Upper lobe of right lung (tissue), 1 donor: Measurements from ENCODE around the gene MICOS13. TPM values are rescaled to one million over a fixed set of nuclear protein-coding genes. Genes with fewer than 3 reads are reported as not detected.

Experiments used
- ATAC-seq: fragments of 200-7000 bp; cut with Tn5 transposase; one replicate; pipeline ENCODE4 v1.9.1; 2020; ENCODE audit warnings: mild to moderate bottlenecking, moderate library complexity
- DNase-seq: peaks from one replicate; pipeline ENCODE4 v3.0.0-alpha.2; 2020
- H3K27ac ChIP-seq: fragments of 200-600 bp; one replicate; pipeline ENCODE4 v1.8.0; 2022
- H3K27me3 ChIP-seq: fragments of 200-600 bp; one replicate; pipeline ENCODE4 v1.8.0; 2022; ENCODE audit warnings: mild to moderate bottlenecking
- H3K36me3 ChIP-seq: fragments of 200-600 bp; one replicate; pipeline ENCODE4 v1.8.0; 2022
- H3K4me1 ChIP-seq: fragments of 200-600 bp; one replicate; pipeline ENCODE4 v1.8.0; 2022
- H3K4me3 ChIP-seq: fragments of 200-600 bp; one replicate; pipeline ENCODE4 v1.8.0; 2022; ENCODE audit warnings: mild to moderate bottlenecking
- H3K9me3 ChIP-seq: fragments of 200-600 bp; one replicate; pipeline ENCODE4 v1.8.0; 2022
- CTCF ChIP-seq: fragments of 200-600 bp; IDR thresholded peaks from one replicate; pipeline ENCODE4 v1.8.0; 2022; ENCODE audit warnings: antibody characterized with exemption
- intact Hi-C: fragments of 100-400 bp; cut with DNase I; formaldehyde crosslinking; loops from one replicate; pipeline ENCODE4 v1.11.0; 2022
- total RNA-seq: library from RNA; stranded (reverse); fragmentation: NEBNext Ultra II Directional; extraction: Animal tissue kit (Norgen Biotek cat#: 25700); gene quantifications from one replicate; pipeline ENCODE4 v1.2.1, GENCODE V29; 2021
- donor health status: DM: no; HTN: yes; CAD: no; lungs with severe emphysema.

The MICOS13 gene
- total RNA-seq, 1 donor from 2014 or later, result 48.3 TPM

- no peaks in the 10 kb centered on the region for H3K4me1 ChIP-seq
- no peaks in the 10 kb centered on the region for H3K9me3 ChIP-seq
- intact Hi-C loops, result no loop called here
- ATAC-seq (no peak), DNase-seq (no peak)
- H3K4me3 ChIP-seq, result no peak overlapping the region
- no peak overlapping the region for H3K27ac ChIP-seq
- H3K27me3 ChIP-seq, result no peaks in the 10 kb centered on the region
- no peak for TF ChIP-seq CTCF
- peaks cover 45% of the 10 kb centered on the region for H3K36me3 ChIP-seq
These were observed 8.7 kb downstream of the MICOS13 start for GRCh38 chr19:5671600-5671999.

- intact Hi-C loops, result no loop called here
- H3K27me3 ChIP-seq, result no peaks in the 10 kb centered on the region
- H3K4me3 ChIP-seq, result no peak overlapping the region
- TF ChIP-seq CTCF, result no peak
- ATAC-seq (peak; percentile 15), DNase-seq (no peak)
- peaks cover 69% of the 10 kb centered on the region for H3K36me3 ChIP-seq
- H3K27ac ChIP-seq, result no peak overlapping the region
- H3K9me3 ChIP-seq, result no peaks in the 10 kb centered on the region
- H3K4me1 ChIP-seq, result no peaks in the 10 kb centered on the region
These were observed 11.1 kb downstream of the MICOS13 start for GRCh38 chr19:5669212-5669611.

GRCh38 chr19:5667751-5668271 is 12.5 kb downstream of the MICOS13 start:
- no peak for TF ChIP-seq CTCF
- no peak overlapping the region for H3K27ac ChIP-seq
- no peaks in the 10 kb centered on the region for H3K4me1 ChIP-seq
- intact Hi-C loops, result no loop called here
- no peak for ATAC-seq
- H3K9me3 ChIP-seq, result no peaks in the 10 kb centered on the region
- no peak overlapping the region for H3K4me3 ChIP-seq
- no peak for DNase-seq
- H3K27me3 ChIP-seq, result no peaks in the 10 kb centered on the region
- peaks cover 83% of the 10 kb centered on the region for H3K36me3 ChIP-seq

- no peaks in the 10 kb centered on the region for H3K4me1 ChIP-seq
- intact Hi-C loops, result no loop called here
- DNase-seq, result no peak
- no peak overlapping the region for H3K4me3 ChIP-seq
- no peak overlapping the region for H3K27ac ChIP-seq
- no peak for TF ChIP-seq CTCF
- ATAC-seq, result no peak
- no peaks in the 10 kb centered on the region for H3K27me3 ChIP-seq
- H3K36me3 ChIP-seq, result peaks cover 90% of the 10 kb centered on the region
- H3K9me3 ChIP-seq, result no peaks in the 10 kb centered on the region
These were observed 13.2 kb downstream of the MICOS13 start for GRCh38 chr19:5666921-5667610.

GRCh38 chr19:5665781-5666513 is 14.4 kb downstream of the MICOS13 start:
- Histone ChIP-seq H3K9me3 (no peaks in the 10 kb centered on the region), H3K27me3 (no peaks in the 10 kb centered on the region), H3K4me1 (no peaks in the 10 kb centered on the region), H3K4me3 (no peak overlapping the region), H3K27ac (no peak overlapping the region), H3K36me3 (peaks cover 92% of the 10 kb centered on the region)
- no peak for DNase-seq
- TF ChIP-seq CTCF, result no peak
- intact Hi-C loops, result no loop called here
- no peak for ATAC-seq
